ENCODE measurements around the gene THRSP.
"Not testable (repeated sequence)": the region's sequence is repeated elsewhere in the genome, so short reads cannot be mapped to it uniquely, and the experiment has no call there.

THRSP gene

GRCh38 chr11:78050964-78051831 is 12.5 kb upstream of the THRSP start:
- POLR2A ChIA-PET: no interaction called here
- TF ChIP-seq CTCF (IDR thresholded peaks at IDR 0.05; ENCODE audit: insufficient read depth, low read length, missing control alignments): no peak
- no peak overlapping the region for H3K4me3 ChIP-seq (ENCODE audit: low read depth, low read length)
- CTCF ChIA-PET: interaction anchor here (0.7 to 2.2 kb wide), 4 partner anchors 10 to 513 kb away, joined by 3 to 11 read pairs (median 4); no protein-coding TSS in a partner anchor
- DNase-seq (ENCODE audit: low read depth, low spot score): peak; percentile 29

GRCh38 chr11:78054971-78055370 is 8.7 kb upstream of the THRSP start:
- ChIA-PET CTCF (interaction anchor here (1.1 to 3.3 kb wide), 2 partner anchors 9 to 509 kb away, joined by 3 to 26 read pairs; no protein-coding TSS in a partner anchor), POLR2A (no interaction called here)
- TF ChIP-seq CTCF (IDR thresholded peaks at IDR 0.05; ENCODE audit: insufficient read depth, low read length, missing control alignments): no peak
- no peak overlapping the region for H3K4me3 ChIP-seq (ENCODE audit: low read depth, low read length)
- DNase-seq (ENCODE audit: low read depth, low spot score): no peak

- H3K4me3 ChIP-seq (ENCODE audit: low read depth, low read length): no peak overlapping the region
- ChIA-PET CTCF (interaction anchor here (3.3 kb wide), 1 partner anchor 10 kb away, joined by 26 read pairs; no protein-coding TSS in a partner anchor), POLR2A (no interaction called here)
- DNase-seq (ENCODE audit: low read depth, low spot score): no peak
- TF ChIP-seq CTCF (IDR thresholded peaks at IDR 0.05; ENCODE audit: insufficient read depth, low read length, missing control alignments): no peak
Observed at GRCh38 chr11:78056093-78056492, 7.6 kb upstream of the THRSP start.

- ChIA-PET CTCF (interaction anchor here (0.7 kb wide), 1 partner anchor 11 kb away, joined by 4 read pairs; no protein-coding TSS in a partner anchor), POLR2A (interaction anchor here (0.7 kb wide), 1 partner anchor 16 kb away, joined by 3 read pairs; no protein-coding TSS in a partner anchor)
- no peak for TF ChIP-seq CTCF (IDR thresholded peaks at IDR 0.05; ENCODE audit: insufficient read depth, low read length, missing control alignments)
- H3K4me3 ChIP-seq (ENCODE audit: low read depth, low read length): no peak overlapping the region
- no peak for DNase-seq (ENCODE audit: low read depth, low spot score)
Observed at GRCh38 chr11:78057462-78058055, 6.1 kb upstream of the THRSP start.

GRCh38 chr11:78059749-78060328 is 3.8 kb upstream of the THRSP start:
- DNase-seq (ENCODE audit: low read depth, low spot score); H3K4me3 ChIP-seq (ENCODE audit: low read depth, low read length); POLR2A ChIA-PET; CTCF ChIA-PET: not testable (repeated sequence)

- POLR2A ChIA-PET: interaction anchor here (0.7 kb wide), 1 partner anchor 15 kb away, joined by 3 read pairs; no protein-coding TSS in a partner anchor
- no peak overlapping the region for H3K4me3 ChIP-seq (ENCODE audit: low read depth, low read length)
- no peak for DNase-seq (ENCODE audit: low read depth, low spot score)
- CTCF ChIA-PET: interaction anchor here (1.0 to 1.7 kb wide), 2 partner anchors 13 to 15 kb away, joined by 4 to 9 read pairs; no protein-coding TSS in a partner anchor
- no peak for TF ChIP-seq CTCF (IDR thresholded peaks at IDR 0.05; ENCODE audit: insufficient read depth, low read length, missing control alignments)
Observed at GRCh38 chr11:78060533-78060932, 3.1 kb upstream of the THRSP start.
